A673 (cell line): ENCODE data around the gene CERK. TPM values are rescaled to one million over a fixed set of nuclear protein-coding genes. Genes with fewer than 3 reads are reported as not detected.

ENCODE experiments used
- BruUV-seq: library from RNA; stranded (reverse); fragments of 400-500 nt; replicated peaks from 2 replicates; lab custom pipeline; 2021; lab: Mats Ljungman, UMichigan
- CTCF ChIA-PET: fragments of 300-600 bp; sonication (Branson Sonifier 250); formaldehyde crosslinking; loops from one replicate; lab custom pipeline; 2022; ENCODE audit warnings: antibody characterized with exemption; lab: Charles Lee
- POLR2A ChIA-PET: fragments of 300-600 bp; sonication (Branson Sonifier 250); formaldehyde crosslinking; loops from one replicate; lab custom pipeline; 2022; ENCODE audit warnings: antibody characterized with exemption; ENCODE audit not compliant: low non-redundant PET; lab: Charles Lee
- DNase-seq: peaks from one replicate; pipeline ENCODE4 v3.0.0-alpha.2; 2015; ENCODE audit warnings: low spot score
- H3K27ac ChIP-seq: fragments of 200-600 bp; sonication (generic); 2 replicates; pipeline ENCODE4 v1.5.1; 2016; ENCODE audit warnings: mixed run types, low read depth, mild to moderate bottlenecking, mixed read lengths, antibody characterized with exemption, low read length; ENCODE audit not compliant: poor library complexity, severe bottlenecking
- H3K27me3 ChIP-seq: fragments of 200-600 bp; sonication (generic); replicated peaks from 2 replicates; pipeline ENCODE4 v1.6.1; 2017; ENCODE audit warnings: mixed run types, low read depth, mild to moderate bottlenecking, mixed read lengths, antibody characterized with exemption, low read length; ENCODE audit not compliant: insufficient read depth, poor library complexity
- H3K36me3 ChIP-seq: fragments of 200-600 bp; sonication (generic); 2 replicates; pipeline ENCODE4 v1.6.1; 2016; ENCODE audit warnings: mixed run types, mild to moderate bottlenecking, mixed read lengths, antibody characterized with exemption, low read length; ENCODE audit not compliant: insufficient read depth, poor library complexity, severe bottlenecking
- H3K4me1 ChIP-seq: fragments of 200-600 bp; sonication (generic); 2 replicates; pipeline ENCODE4 v1.6.1; 2017; ENCODE audit warnings: mixed run types, mild to moderate bottlenecking, mixed read lengths, antibody characterized with exemption, low read length; ENCODE audit not compliant: insufficient read depth, poor library complexity, severe bottlenecking
- H3K4me3 ChIP-seq: fragments of 200-600 bp; sonication (generic); 2 replicates; pipeline ENCODE4 v1.5.1; 2016; ENCODE audit warnings: low read depth, mixed run types, mild to moderate bottlenecking, mixed read lengths, low read length; ENCODE audit not compliant: poor library complexity, severe bottlenecking
- H3K9me3 ChIP-seq: fragments of 200-600 bp; sonication (generic); 2 replicates; pipeline ENCODE4 v1.6.1; 2016; ENCODE audit warnings: mixed run types, low read depth, mild to moderate bottlenecking, mixed read lengths, antibody characterized with exemption, low read length; ENCODE audit not compliant: poor library complexity, severe bottlenecking
- EZH2 ChIP-seq: fragments of 200-600 bp; sonication (generic); IDR thresholded peaks from 2 replicates; pipeline ENCODE4 v1.6.1; 2017; ENCODE audit warnings: borderline replicate concordance, low read depth, mild to moderate bottlenecking, mixed read lengths, antibody characterized with exemption, low read length; ENCODE audit not compliant: poor library complexity, severe bottlenecking
- intact Hi-C: fragments of 100-400 bp; cut with micrococcal nuclease; formaldehyde crosslinking; loops from one replicate; pipeline ENCODE4 v1.10.0; 2022; ENCODE audit not compliant: unreplicated experiment
- total RNA-seq: library from RNA; stranded (reverse); gene quantifications from 2 replicates; pipeline ENCODE4 v1.2.3, GENCODE V29; 2021
- TF ChIP-seq, protein P1 (sequence below): fragments of 300-800, 200-600 bp; sonication (generic); conservative IDR thresholded peaks from 2 replicates; pipeline ENCODE4 v1.5.1; 2017; ENCODE audit warnings: low read depth, mild to moderate bottlenecking, antibody characterized with exemption, low read length, moderate library complexity, mixed read lengths

The CERK gene
- total RNA-seq, 1 experiment from 2014 or later: 58.8 TPM

DNA sequence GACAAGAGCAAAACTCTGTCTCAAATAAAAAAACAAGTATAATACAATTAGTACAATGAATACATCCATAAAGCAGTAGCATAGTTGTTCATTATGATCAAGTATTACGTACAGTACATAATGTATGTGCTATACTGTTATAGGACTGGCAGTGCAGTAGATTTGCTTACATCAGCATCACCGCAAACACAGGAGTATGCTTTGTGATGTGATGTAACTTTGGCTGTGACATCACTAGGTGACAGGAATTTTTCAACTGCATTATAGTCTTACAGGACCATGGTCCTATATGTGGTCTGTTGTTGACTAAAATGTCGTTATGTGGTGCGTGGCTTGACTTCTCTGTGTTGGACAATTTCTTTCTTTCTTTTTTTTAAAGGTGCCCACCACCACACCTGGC lies 41.0 kb upstream of the CERK start:
- H3K4me3 ChIP-seq: no peak overlapping the region
- TF ChIP-seq, protein P1, sequence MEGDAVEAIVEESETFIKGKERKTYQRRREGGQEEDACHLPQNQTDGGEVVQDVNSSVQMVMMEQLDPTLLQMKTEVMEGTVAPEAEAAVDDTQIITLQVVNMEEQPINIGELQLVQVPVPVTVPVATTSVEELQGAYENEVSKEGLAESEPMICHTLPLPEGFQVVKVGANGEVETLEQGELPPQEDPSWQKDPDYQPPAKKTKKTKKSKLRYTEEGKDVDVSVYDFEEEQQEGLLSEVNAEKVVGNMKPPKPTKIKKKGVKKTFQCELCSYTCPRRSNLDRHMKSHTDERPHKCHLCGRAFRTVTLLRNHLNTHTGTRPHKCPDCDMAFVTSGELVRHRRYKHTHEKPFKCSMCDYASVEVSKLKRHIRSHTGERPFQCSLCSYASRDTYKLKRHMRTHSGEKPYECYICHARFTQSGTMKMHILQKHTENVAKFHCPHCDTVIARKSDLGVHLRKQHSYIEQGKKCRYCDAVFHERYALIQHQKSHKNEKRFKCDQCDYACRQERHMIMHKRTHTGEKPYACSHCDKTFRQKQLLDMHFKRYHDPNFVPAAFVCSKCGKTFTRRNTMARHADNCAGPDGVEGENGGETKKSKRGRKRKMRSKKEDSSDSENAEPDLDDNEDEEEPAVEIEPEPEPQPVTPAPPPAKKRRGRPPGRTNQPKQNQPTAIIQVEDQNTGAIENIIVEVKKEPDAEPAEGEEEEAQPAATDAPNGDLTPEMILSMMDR: no peak
- no peak for TF ChIP-seq EZH2
- no peak overlapping the region for H3K27ac ChIP-seq
- POLR2A ChIA-PET: no interaction called here
- DNase-seq: no peak
- H3K9me3 ChIP-seq: no peaks in the 10 kb centered on the region
- no peaks in the 10 kb centered on the region for H3K27me3 ChIP-seq
- CTCF ChIA-PET: no interaction called here
- intact Hi-C loops: no loop called here
- H3K36me3 ChIP-seq: no peaks in the 10 kb centered on the region
- peaks cover 18% of the 10 kb centered on the region for H3K4me1 ChIP-seq
- BruUV-seq: no TSS peak

DNA sequence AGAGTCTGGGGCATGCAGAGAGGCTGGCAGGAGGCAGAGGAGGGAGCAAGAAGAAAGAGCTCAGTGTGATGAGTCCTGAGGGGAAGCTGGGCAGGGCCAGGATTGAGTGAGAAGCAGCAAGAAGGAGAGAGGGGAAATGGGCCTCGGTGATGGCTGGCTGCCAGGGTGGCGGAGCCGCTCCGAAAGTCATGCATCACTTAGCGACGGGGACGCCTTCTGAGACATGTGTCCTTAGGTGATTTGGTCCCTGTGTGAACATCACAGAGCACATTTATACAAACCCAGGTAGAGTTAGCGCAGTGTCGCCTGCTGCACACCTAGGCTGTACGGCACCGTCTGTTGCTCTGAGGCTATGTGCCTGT lies 39.5 kb upstream of the CERK start:
- POLR2A ChIA-PET: no interaction called here
- DNase-seq: peak; percentile 28

DNA sequence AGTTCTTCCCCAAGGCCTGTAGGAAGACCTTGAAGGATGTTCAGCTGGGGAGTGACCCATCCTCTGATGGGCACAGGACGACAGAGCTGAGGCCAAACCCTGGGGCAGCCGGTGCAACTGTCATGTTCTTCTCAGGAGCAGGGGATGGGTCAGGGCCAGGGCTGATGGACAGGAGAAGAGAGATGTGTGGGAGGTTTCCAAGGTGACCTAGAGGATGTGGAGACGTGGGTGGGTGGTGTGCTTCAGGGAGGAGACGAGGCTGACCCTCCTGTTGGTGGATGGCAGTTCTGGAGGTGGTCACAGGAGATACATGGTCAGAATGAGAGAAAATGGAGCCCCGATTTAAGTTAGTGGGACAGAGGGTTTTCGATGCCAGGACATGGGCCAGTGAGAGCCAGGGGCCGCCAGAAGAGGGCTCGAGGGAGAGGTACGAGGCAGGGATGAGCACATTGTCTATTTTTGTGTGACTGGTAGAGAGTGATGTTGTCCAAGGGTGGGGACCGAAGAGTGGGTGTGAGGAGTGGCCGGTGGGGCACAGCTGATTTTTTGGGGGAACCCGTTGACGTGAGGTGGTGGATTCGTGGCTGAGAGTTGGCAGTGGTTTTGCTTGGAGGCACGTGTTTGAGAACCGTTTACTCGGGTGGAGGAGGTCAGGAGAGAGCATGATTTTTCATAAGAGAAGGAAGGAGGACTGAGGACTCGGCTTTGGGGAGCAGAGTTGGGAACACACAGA lies 39.0 kb upstream of the CERK start:
- Histone ChIP-seq H3K27ac (no peak overlapping the region), H3K36me3 (no peaks in the 10 kb centered on the region), H3K4me3 (no peak overlapping the region), H3K27me3 (no peaks in the 10 kb centered on the region), H3K9me3 (no peaks in the 10 kb centered on the region), H3K4me1 (peaks cover 26% of the 10 kb centered on the region)
- POLR2A ChIA-PET: no interaction called here
- intact Hi-C loops: no loop called here
- no peak for TF ChIP-seq EZH2
- TF ChIP-seq, protein P1: no peak
- no peak for DNase-seq
- CTCF ChIA-PET: no interaction called here
- BruUV-seq: no TSS peak

More for the DNA sequence above, 39.5 kb upstream of the CERK start:
- Histone ChIP-seq H3K4me3 (no peak overlapping the region), H3K4me1 (peaks cover 26% of the 10 kb centered on the region), H3K27me3 (no peaks in the 10 kb centered on the region), H3K27ac (no peak overlapping the region), H3K9me3 (no peaks in the 10 kb centered on the region), H3K36me3 (no peaks in the 10 kb centered on the region)
- TF ChIP-seq, protein P1: no peak
- no peak for TF ChIP-seq EZH2
- intact Hi-C loops: no loop called here
- CTCF ChIA-PET: no interaction called here
- BruUV-seq: no TSS peak
